NCI-H510A (cell line): Measurements from ENCODE around the gene HBG2.
"Not testable (repeated sequence)": the region's sequence is repeated elsewhere in the genome, so short reads cannot be mapped to it uniquely, and the experiment has no call there.

Source experiments
- DNase-seq: peaks from one replicate; lab custom pipeline; 2025; lab: John Stamatoyannopoulos, UW

Gene HBG2

DNA sequence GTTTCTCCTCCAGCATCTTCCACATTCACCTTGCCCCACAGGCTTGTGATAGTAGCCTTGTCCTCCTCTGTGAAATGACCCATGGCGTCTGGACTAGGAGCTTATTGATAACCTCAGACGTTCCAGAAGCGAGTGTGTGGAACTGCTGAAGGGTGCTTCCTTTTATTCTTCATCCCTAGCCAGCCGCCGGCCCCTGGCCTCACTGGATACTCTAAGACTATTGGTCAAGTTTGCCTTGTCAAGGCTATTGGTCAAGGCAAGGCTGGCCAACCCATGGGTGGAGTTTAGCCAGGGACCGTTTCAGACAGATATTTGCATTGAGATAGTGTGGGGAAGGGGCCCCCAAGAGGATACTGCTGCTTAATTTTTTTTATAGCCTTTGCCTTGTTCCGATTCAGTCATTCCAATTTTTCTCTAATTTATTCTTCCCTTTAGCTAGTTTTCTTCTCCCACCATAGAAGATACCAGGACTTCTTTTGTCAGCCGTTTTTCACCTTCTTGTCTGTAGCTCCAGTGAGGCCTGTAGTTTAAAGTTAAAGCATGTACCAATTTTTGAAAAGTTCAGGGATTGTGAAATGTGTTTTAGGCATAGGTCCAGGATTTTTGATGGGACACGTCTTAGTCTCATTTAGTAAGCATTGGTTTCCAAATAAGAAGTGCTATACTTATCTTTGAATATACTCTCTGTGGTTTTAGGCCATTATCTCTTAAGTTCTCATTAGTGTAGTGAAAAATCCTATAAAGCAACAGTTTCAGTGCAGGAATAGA lies at the start of gene HBG2:
HBG2 (minus strand) TSS at position 136 of the 768 bp plus-strand sequence; CDS start at position 83, 53 bp downstream.
- not testable (repeated sequence) for DNase-seq

DNA sequence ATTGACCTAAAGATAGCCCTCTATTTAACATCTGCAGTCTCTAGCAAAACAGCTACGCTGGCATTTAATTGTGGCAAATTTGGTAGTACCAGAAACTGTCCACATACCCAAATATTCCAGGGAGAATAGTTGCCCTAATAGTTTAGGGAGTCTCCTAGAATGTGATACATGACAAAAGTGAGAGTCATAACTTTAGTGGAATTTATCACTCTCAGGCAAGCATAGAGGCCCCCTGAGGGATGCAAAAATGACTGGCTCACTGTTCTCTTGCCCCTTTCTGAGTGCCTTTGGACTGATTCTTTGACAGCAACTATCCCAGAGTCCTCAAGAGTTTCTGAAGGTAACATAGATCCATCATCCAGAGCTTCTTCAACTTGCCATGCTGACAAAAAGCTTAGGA lies 49.5 kb upstream of the HBG2 start:
- no peak for DNase-seq

DNA sequence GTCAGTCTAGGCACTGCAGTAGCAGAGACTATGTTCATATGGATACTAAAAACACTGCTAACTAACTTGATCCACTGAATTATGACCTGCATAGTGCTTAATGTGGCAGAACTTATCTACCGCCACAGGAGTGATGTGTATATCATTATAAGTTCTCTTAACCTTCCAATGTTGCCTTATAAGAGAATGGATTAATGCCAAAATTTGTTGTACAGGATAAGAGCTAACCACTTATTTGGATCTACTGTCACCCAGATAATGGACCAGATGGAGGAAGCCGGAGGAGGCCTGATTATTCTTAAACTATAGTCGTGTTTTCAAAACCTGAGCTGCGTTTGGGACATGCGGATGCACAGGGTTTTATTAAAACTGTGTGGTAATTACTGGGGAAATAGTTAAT lies 49.0 kb upstream of the HBG2 start:
- DNase-seq: no peak

DNA sequence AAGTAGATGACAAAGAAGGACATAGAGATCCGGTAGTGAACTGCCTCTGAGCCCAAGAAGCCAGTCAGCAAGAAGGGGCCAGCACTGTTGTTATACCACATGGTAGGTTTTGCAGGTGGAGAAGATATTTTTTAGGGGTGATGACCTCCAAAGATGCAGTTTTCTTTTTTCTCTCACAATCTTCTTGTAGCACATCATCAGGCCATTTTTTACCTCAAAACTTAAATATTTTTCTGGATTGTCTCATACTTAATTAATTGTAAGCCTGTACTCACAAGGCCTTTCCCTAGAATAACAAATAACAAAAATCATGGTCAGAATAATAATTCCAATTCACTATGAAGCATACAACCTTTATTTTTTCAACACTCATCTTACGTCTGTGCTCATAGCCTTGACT lies 47.3 kb upstream of the HBG2 start, which contains the start of gene OR51B4:
OR51B4 (minus strand) TSS at position 101 of the 400 bp plus-strand sequence; CDS start at position 101, 0 bp downstream.
- no peak for DNase-seq

DNA sequence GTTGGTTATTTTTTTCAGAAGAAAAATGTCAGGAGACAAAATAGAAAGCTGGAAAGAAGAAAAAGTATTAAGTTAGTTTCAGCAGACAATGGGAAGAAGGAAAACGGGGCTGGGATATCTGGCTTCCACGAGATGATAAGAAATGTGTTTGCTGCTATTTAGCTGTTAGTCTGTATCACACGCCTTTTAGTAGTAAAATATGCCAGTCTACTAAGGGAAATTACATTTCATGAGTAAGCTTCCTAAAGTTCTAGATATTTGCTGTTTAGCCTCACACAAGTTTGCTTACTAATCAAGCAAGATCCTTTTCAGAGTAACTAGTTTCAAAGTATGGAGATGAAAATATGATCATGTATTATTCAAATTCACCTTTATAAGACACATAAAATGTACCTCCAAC lies 45.7 kb upstream of the HBG2 start:
- no peak for DNase-seq

DNA sequence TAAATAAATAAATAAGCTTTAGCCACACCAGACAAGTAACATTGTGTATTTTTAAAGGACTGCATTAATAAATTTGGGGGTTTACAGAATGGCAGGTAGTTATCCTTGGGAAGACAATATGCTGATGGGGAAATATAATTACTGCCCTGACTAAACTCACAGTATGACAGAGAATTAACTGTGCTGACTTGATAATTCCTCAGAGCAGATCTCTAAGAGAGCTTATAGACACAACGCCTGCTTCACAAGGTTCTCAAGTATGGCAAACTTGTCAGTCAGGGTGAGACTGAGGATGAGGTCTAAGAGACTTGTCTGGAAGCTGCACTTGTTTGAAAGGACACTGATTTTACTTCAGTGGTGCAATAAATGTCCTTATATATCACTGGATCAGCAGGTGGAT lies 43.9 kb upstream of the HBG2 start:
- DNase-seq: no peak

DNA sequence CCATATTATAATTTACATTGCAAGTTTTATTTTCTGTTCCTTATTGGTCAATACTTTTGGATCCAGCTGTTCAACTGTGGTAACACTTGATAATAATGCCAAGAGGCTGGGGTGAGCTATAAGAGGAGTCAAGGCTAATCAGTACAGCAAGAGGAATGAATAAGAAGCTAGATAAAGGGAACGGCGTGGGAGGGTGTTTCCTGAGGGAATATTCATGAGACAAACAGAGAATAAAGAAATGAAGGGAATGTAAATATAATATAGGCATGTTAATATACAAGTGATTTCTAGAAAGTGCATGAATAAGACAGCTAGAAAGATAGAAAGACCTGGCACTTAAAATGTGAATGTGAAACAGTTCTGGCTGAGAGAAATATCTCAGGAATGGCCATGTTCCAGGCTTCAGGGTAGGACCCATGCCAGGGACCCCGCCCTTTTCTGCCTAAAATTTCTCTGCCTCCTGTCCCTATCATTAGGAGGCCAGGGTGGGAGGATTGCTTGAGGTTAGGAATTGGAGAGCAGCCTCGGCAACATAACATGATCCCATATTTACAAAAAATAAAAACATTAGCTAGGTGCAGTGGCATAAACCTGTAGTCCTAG lies 43.2 kb upstream of the HBG2 start:
- DNase-seq: no peak

DNA sequence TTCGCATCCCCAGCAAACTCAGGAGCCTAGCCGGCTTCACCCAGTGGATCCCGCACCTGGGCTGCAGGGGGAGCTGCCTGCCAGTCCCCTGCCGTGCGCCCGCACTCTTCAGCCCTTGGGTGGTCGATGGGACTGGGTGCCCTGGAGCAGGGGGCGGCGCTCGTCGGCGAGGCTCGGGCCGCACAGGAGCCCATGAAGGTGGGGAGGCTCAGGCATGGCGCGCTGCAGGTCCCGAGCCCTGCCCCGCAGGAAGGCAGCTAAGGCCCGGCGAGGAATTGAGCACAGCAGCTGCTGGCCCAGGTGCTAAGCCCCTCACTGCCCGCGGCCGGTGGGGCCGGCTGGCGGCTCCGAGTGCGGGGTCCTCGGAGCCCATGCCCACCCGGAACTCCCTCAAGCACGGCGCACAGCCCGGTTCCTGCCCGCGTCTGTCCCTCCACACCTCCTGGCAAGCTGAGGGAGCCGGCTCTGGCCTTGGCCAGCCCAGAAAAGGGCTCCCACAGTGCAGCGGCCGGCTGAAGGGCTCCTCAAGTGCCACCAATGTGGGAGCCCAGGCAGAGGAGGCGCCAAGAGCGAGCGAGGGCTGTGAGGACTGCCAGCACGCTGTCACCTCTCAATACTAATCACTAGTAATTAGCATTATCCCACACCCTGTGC lies 39.9 kb upstream of the HBG2 start:
- not testable (repeated sequence) for DNase-seq

DNA sequence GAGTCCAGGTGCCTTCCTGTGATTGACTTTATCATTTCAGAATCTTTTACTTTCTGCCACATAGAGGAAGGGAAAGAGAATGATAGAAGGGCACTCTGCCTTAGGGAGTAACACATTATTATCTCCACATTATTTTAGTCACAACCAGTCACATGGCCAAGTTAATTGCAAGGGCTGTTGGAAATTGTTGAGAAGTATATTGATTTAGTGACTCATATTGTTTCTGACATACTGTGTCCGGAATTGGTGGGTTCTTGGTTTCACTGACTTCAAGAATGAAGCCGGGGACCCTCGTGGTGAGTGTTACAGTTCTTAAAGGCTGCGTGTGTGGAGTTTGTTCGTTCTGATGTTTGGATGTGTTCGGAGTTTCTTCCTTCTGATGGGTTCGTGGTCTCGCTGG lies 38.4 kb upstream of the HBG2 start:
- no peak for DNase-seq

DNA sequence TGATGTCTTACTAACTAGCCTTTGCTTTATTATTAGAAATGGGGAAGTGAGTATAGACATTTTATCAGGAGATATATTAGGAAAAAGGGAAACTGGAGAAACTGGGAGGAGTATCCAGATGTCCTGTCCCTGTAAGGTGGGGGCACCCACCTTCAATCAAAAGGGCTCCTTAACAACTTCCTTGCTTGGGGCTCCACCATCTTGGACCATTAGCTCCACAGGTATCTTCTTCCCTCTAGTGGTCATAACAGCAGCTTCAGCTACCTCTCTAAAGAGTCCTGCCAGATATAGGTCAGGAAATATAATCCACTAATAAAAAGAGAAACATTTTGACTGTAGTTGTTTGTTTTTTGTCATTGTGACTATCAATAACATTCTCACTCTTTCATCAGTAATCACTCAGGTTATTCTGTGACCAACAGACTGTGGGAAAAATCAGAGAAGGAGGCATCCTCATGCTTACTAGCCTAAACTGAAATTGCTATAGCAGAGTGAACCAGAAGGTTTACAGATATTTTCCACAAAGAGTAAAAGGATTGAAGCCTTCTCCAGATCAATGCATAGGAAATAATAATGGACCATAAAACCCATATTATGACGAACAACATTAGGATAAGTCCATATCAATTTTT lies 36.7 kb upstream of the HBG2 start:
- DNase-seq: no peak

DNA sequence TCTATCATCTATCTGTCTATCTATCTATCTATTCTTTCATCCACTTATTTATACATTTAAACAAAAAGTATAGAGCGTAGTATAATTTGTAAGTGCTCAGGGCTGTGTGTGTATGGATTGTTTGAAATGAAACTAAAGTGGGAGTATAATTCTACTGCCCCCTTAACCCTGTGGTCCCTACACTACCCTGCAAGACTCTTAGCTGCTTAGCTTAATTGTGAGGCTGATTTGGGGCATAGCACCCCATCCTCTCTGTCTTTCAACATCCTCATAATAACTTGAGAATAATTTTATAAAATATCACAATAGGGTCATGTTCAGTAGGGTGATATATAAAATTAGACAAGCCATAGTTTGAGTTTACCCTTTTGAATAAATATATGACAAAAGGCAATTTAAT lies 35.5 kb upstream of the HBG2 start:
- no peak for DNase-seq

DNA sequence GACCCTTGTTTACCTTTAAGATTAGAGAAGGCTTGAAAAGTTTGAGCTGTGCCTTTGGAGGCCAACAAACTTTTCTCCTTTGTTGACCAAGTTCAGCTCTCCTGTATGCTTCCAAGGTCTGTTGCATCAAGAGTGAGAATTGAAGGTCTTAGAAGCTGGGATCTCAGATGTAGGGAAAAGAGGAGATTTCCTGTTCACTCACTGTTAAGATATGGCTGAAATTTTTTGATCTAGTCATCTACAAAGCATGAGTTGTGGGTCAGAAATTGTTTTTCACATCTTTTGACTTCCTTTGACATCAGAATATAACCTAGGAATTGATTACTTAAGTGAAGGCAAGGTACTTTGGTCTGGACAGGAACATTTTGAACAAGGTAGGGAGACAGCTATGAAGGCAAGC lies 35.1 kb upstream of the HBG2 start:
- no peak for DNase-seq

DNA sequence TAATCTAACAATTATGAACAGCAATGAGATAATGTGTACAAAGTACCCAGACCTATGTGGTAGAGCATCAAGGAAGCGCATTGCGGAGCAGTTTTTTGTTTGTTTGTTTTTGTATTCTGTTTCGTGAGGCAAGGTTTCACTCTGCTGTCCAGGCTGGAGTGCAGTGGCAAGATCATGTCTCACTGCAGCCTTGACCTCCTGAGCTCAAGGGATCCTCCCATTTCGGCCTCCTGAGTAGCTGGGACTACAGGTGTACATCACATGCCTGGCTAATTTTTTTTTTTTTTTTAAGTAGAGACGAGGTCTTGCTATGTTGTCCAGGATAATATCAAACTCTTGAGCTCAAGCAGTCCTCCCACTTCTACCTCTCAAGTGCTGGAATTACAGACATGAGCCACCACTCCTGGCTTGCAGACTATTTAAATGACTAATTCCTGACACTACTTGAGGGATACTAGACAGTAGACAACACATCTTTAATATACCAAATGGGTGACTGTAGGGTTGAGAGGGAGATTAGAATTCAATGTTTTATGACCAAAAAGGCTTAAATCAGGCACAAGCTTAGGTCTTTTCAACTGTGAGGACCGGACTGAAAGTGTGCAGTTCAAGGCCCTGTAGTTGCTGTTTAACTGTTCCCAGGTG lies 34.4 kb upstream of the HBG2 start:
- no peak for DNase-seq

DNA sequence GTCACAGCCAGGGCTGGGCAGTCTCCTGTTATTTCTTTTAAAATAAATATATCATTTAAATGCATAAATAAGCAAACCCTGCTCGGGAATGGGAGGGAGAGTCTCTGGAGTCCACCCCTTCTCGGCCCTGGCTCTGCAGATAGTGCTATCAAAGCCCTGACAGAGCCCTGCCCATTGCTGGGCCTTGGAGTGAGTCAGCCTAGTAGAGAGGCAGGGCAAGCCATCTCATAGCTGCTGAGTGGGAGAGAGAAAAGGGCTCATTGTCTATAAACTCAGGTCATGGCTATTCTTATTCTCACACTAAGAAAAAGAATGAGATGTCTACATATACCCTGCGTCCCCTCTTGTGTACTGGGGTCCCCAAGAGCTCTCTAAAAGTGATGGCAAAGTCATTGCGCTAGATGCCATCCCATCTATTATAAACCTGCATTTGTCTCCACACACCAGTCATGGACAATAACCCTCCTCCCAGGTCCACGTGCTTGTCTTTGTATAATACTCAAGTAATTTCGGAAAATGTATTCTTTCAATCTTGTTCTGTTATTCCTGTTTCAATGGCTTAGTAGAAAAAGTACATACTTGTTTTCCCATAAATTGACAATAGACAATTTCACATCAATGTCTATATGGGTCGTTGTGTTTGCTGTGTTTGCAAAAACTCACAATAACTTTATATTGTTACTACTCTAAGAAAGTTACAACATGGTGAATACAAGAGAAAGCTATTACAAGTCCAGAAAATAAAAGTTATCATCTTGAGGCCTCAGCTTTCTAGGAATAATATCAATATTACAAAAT lies 33.7 kb upstream of the HBG2 start:
- no peak for DNase-seq

DNA sequence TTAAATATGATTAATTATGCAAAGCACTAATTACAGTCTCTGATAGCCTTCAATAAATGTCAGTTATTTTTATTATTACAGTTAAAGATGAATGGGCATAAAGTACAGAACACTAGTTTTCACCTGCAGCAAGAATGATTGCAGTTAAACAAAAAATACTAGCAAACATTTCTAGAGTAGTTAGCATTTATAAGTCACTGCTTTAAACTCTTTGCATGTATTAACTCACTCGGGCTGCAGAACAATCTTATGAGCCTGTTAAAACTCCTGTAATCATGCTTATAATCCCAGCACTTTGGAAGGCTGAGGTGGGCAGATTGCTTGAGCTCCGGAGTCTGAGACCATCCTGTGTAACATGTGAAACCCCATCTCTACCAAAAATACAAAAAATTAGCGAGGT lies 32.3 kb upstream of the HBG2 start:
- DNase-seq: no peak

DNA sequence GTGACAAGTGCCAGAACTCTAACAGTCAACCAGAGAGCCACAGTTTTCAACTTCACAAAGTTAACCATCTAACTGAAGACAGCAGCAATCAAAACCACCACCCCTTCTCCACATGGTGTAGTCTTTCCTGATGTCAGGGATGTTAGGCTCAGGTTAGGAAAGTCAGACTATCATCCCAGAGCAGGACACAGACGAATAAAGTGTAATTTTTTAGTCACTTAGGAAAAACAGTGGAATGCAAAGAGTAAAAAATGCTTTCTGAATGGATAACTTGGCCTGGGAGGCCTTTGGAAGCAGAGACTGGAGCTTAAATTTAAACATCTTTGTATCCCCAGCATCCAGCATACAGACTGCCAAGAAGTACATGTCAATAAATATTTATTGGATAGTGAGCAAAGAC lies 31.8 kb upstream of the HBG2 start:
- no peak for DNase-seq

DNA sequence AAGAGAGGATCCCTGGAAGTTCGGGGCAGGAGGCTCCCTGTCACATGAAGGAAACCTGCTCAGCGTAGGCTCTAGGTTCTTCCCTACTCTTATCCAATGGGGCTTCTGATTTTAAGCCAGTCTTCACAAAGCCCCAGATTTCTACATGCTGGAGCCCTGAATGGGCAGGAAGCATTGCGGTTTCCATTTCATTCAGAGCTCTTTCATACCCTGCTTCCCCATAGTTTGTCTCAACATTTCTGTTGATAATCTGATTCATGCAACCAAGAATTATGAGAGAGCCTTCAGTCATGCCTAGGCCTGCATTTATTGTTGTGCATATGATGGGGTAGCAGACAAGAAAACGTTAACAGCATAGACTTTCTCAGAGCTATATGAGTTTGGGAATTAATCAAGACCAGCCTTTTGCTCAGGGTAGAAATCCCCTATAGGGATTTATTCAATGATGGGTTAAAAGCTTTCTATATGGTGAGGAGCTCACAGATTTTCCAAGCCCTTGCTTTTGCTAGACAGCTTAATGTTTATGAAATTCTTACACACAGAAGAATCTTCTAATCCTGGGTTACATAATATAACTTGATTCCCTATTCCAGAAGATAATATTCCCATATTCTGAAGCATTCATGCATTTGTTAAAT lies 31.2 kb upstream of the HBG2 start:
- DNase-seq: no peak

DNA sequence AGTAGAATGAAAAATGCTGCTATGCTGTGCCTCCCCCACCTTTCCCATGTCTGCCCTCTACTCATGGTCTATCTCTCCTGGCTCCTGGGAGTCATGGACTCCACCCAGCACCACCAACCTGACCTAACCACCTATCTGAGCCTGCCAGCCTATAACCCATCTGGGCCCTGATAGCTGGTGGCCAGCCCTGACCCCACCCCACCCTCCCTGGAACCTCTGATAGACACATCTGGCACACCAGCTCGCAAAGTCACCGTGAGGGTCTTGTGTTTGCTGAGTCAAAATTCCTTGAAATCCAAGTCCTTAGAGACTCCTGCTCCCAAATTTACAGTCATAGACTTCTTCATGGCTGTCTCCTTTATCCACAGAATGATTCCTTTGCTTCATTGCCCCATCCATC lies 30.1 kb upstream of the HBG2 start:
- DNase-seq: no peak

DNA sequence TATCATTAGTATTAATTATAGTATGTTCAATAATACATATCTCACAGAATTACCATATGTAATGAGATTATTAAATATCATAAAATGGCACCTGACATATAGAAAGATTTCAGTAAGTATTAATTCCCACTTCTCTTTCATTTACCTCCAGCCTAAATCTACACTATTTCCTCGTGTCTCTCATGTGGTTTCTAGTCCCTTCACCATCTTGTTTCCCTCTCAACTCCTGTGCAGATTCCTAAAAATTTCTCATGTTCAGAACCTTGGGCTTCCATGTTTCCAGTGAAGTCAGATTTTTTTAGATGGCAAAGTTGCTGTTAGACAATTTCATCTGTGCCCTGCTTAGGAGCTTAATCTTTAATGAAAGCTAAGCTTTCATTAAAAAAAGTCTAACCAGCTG lies 29.3 kb upstream of the HBG2 start:
- DNase-seq: no peak

DNA sequence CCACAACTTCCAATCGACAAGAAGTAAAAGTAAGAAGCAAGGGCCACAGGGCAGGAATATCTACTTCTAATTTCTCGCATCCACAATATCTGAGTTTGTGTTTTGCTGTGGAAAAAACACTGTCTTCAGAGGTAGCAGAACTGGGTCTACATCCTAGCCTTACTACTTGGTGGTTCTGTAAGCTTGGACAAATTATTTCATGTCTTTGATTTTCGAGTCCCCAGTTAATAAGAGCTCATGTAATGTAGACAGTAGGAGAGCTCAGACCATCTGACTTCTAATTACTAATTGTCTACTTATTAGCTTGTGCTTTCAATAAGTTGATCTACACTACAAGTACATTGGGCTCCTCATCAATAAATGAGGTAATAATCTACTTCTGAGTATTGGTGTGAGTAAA lies 28.5 kb upstream of the HBG2 start:
- DNase-seq: no peak

DNA sequence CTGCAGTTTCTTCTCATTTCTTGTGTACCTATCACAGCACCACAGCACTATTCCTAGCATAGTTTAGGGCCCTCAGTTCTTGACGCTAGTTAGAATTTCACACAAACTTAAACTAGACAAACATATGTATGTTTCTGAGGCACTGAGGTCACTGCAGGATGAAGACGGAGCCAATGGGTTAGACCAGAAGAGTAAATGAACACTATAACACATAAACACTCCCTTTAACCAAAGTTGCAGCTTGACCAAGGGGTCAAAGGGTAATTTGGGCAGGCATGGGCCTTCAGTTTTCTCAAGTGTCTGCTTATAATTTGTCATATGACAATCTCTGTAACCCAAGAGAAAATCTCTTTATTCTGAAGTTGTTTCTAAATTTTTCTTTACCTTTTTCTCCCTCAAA lies 28.0 kb upstream of the HBG2 start:
- DNase-seq: no peak
